CD4-positive, alpha-beta T cell (primary cell): ENCODE results near the gene VLDLR. TPM values are rescaled to one million over a fixed set of nuclear protein-coding genes. Genes with fewer than 3 reads are reported as not detected.

Experiments
- ATAC-seq: fragments of 200-7000 bp; cut with Tn5 transposase; one replicate; pipeline ENCODE4 v1.10.0; 2022; ENCODE audit warnings: mild to moderate bottlenecking; ENCODE audit not compliant: poor library complexity
- CTCF ChIA-PET: fragments of 350-600 bp; sonication (Branson Sonifier 250); formaldehyde crosslinking; loops from one replicate; lab custom pipeline; 2021; ENCODE audit warnings: antibody characterized with exemption, inconsistent platforms; lab: Charles Lee
- POLR2A ChIA-PET: fragments of 350-600 bp; sonication (Branson Sonifier 250); formaldehyde crosslinking; loops from one replicate; lab custom pipeline; 2021; ENCODE audit warnings: antibody characterized with exemption, inconsistent platforms; lab: Charles Lee
- DNase-seq, 14 experiments: peaks; one replicate each; pipeline ENCODE4 v3.0.0-alpha.2; 2013 to 2020; ENCODE audit warnings: mixed read lengths in 2 of 14
- H3K27ac ChIP-seq, 2 donors: one replicate each; pipeline versions ENCODE4 v1.5.1 to v1.7.0; 2013; ENCODE audit warnings: low read length in 2 of 2, low read depth in 1 of 2, mild to moderate bottlenecking in 1 of 2
- H3K27me3 ChIP-seq, 2 experiments: 1 replicate in 1 of 2; 2 replicates in 1 of 2; pipeline versions ENCODE4 v1.6.1 to v1.7.0; 2013; ENCODE audit warnings: low read length in 2 of 2, control low read depth in 1 of 2, mild to moderate bottlenecking in 1 of 2, moderate library complexity in 1 of 2; ENCODE audit not compliant: insufficient read depth in 2 of 2, control insufficient read depth in 1 of 2
- H3K36me3 ChIP-seq: one replicate; pipeline ENCODE4 v1.6.1; 2013; ENCODE audit warnings: low read length, control low read depth; ENCODE audit not compliant: insufficient read depth
- H3K4me1 ChIP-seq: one replicate; pipeline ENCODE4 v1.6.1; 2013; ENCODE audit warnings: low read length, control low read depth; ENCODE audit not compliant: insufficient read depth
- H3K4me3 ChIP-seq: one replicate; pipeline ENCODE4 v1.5.1; 2013; ENCODE audit warnings: mild to moderate bottlenecking, low read length, moderate library complexity
- H3K9me3 ChIP-seq, 2 experiments: 1 replicate in 1 of 2; 2 replicates in 1 of 2; pipeline versions ENCODE4 v1.6.1 to v1.7.0; 2013; ENCODE audit warnings: low read length in 2 of 2, mild to moderate bottlenecking in 2 of 2, control low read depth in 1 of 2, moderate library complexity in 1 of 2; ENCODE audit not compliant: control insufficient read depth in 1 of 2, insufficient read depth in 1 of 2
- H3K27ac Mint-ChIP-seq: one replicate; pipeline ENCODE4 v1.8.0; 2020; ENCODE audit warnings: mixed read lengths
- H3K27me3 Mint-ChIP-seq: one replicate; pipeline ENCODE4 v1.8.0; 2021; ENCODE audit warnings: mixed read lengths
- H3K36me3 Mint-ChIP-seq: one replicate; pipeline ENCODE4 v1.8.0; 2021; ENCODE audit warnings: low read depth, mixed read lengths
- H3K4me1 Mint-ChIP-seq: one replicate; pipeline ENCODE4 v1.8.0; 2021; ENCODE audit warnings: low read depth, mixed read lengths
- H3K4me3 Mint-ChIP-seq: one replicate; pipeline ENCODE4 v1.8.0; 2020; ENCODE audit warnings: mild to moderate bottlenecking, mixed read lengths
- H3K9me3 Mint-ChIP-seq: one replicate; pipeline ENCODE4 v1.8.0; 2020; ENCODE audit warnings: mixed read lengths
- intact Hi-C, 2 experiments: fragments of 100-400 bp; cut with DNase I in 1 of 2; cut with micrococcal nuclease in 1 of 2; formaldehyde crosslinking; loops; one replicate each; pipeline versions ENCODE4 v1.15.1 to v1.9.0; 2023 to 2025; cut with DNase I, micrococcal nuclease
- total RNA-seq, 174 experiments: library from RNA in 2 of 174; stranded (reverse) in 2 of 174; gene quantifications; one replicate each; pipeline ENCODE4 v1.2.3 and lab custom pipeline; 2021 to 2026
- TF ChIP-seq, protein P1 (sequence below): fragments of 200-600 bp; IDR thresholded peaks from one replicate; pipeline ENCODE4 v1.8.0; 2022; ENCODE audit warnings: antibody characterized with exemption, mild to moderate bottlenecking

The VLDLR gene
- total RNA-seq, 2 experiments from 2014 or later: 0.08 TPM; not detected in 1

- H3K9me3 Mint-ChIP-seq: no peaks in the 10 kb centered on the region
Observed at GRCh38 chr9:2615497-2615896, 6.1 kb upstream of the VLDLR start.

DNA sequence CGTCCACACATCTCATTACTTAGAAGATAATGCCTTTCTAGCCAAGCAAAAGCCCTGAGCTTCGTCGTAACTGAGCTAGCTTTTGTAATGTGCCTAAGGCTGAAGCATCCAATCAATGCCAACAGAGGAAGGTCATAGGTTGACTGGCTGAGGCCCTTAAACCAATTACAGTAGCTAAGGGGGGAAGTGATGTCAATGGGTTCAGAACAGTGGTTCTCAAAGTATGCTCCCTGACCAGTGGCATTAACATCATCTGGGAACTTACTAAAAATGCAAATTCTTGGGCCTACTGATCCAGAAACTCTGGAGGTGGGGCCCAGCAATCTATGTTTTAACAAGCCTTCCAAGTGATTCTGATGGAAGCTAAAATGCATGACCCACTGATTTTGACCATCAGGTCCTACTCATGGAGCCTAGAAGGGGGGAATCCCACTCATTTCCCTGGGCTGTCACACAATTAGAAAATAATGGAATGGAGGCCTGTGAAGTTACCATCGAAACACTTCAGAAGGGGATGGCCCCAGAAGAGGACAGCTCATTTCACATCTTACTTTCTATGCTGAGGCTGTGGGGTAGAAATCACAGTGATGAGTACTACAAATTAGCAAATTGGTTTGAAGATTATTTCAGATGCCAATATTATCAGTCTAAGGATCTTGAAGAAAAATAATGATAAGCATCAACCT is 4.8 kb upstream of the VLDLR start:
- ChIA-PET POLR2A (no interaction called here), CTCF (no interaction called here)
- TF ChIP-seq, protein P1, sequence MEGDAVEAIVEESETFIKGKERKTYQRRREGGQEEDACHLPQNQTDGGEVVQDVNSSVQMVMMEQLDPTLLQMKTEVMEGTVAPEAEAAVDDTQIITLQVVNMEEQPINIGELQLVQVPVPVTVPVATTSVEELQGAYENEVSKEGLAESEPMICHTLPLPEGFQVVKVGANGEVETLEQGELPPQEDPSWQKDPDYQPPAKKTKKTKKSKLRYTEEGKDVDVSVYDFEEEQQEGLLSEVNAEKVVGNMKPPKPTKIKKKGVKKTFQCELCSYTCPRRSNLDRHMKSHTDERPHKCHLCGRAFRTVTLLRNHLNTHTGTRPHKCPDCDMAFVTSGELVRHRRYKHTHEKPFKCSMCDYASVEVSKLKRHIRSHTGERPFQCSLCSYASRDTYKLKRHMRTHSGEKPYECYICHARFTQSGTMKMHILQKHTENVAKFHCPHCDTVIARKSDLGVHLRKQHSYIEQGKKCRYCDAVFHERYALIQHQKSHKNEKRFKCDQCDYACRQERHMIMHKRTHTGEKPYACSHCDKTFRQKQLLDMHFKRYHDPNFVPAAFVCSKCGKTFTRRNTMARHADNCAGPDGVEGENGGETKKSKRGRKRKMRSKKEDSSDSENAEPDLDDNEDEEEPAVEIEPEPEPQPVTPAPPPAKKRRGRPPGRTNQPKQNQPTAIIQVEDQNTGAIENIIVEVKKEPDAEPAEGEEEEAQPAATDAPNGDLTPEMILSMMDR: no peak
- H3K4me1 Mint-ChIP-seq: peaks cover 7% of the 10 kb centered on the region
- ATAC-seq: no peak
- H3K36me3 Mint-ChIP-seq: no peaks in the 10 kb centered on the region
- no peak overlapping the region for H3K4me3 ChIP-seq
- peaks cover 0 to 4% of the 10 kb centered on the region in 2 experiments for H3K9me3 ChIP-seq
- peaks cover 6 to 13% of the 10 kb centered on the region in 2 experiments for H3K27me3 ChIP-seq
- intact Hi-C loops: no loop called here
- H3K36me3 ChIP-seq: no peaks in the 10 kb centered on the region
- no peaks in the 10 kb centered on the region for H3K9me3 Mint-ChIP-seq
- no peak overlapping the region for H3K27ac ChIP-seq
- peaks cover 6% of the 10 kb centered on the region for H3K4me1 ChIP-seq
- H3K27me3 Mint-ChIP-seq: peaks cover 61% of the 10 kb centered on the region
- no peak overlapping the region for H3K4me3 Mint-ChIP-seq
- no peak for DNase-seq
- no peak overlapping the region for H3K27ac Mint-ChIP-seq

More at GRCh38 chr9:2615497-2615896, 6.1 kb upstream of the VLDLR start:
- Mint-ChIP-seq H3K27ac (no peak overlapping the region), H3K4me1 (no peaks in the 10 kb centered on the region), H3K27me3 (peaks cover 53% of the 10 kb centered on the region), H3K4me3 (no peak overlapping the region), H3K36me3 (no peaks in the 10 kb centered on the region)
- Histone ChIP-seq H3K4me1 (no peaks in the 10 kb centered on the region), H3K27me3 (peaks cover 0 to 8% of the 10 kb centered on the region in 2 experiments), H3K36me3 (no peaks in the 10 kb centered on the region), H3K9me3 (no peaks in the 10 kb centered on the region), H3K27ac (no peak overlapping the region), H3K4me3 (no peak overlapping the region)
- intact Hi-C loops: no loop called here
- TF ChIP-seq, protein P1: no peak
- ChIA-PET CTCF (no interaction called here), POLR2A (no interaction called here)
- DNase-seq (no peak), ATAC-seq (no peak)

DNA sequence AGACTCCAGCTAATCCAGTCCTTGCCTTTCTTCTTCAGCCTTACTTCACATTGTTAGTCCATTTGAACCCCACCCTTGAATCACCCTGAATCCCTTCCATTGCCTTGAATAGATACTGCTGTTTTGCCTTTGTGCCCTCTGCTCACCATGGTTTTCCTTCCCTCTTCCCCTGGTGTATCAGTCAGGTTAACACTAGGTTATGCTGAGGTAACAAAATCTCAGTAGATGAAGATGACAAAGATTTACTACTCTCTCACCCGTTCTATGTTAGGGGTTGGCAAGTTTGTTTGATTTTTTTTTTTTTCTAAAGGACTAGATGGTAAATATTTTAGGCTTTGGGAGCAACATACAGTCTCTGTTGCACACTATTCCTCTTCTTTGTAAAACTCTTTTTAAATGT is 3.3 kb upstream of the VLDLR start:
- Histone ChIP-seq H3K27ac (no peak overlapping the region), H3K4me1 (peaks cover 16% of the 10 kb centered on the region), H3K4me3 (no peak overlapping the region), H3K9me3 (peaks cover 0 to 10% of the 10 kb centered on the region in 2 experiments), H3K27me3 (peaks cover 15 to 25% of the 10 kb centered on the region in 2 experiments), H3K36me3 (no peaks in the 10 kb centered on the region)
- Mint-ChIP-seq H3K27ac (no peak overlapping the region), H3K27me3 (peaks cover 58% of the 10 kb centered on the region), H3K4me1 (peaks cover 7% of the 10 kb centered on the region), H3K9me3 (no peaks in the 10 kb centered on the region), H3K36me3 (no peaks in the 10 kb centered on the region), H3K4me3 (no peak overlapping the region)
- CTCF ChIA-PET: no interaction called here
- ATAC-seq (no peak), DNase-seq (no peak)
- POLR2A ChIA-PET: no interaction called here
- TF ChIP-seq, protein P1: no peak
- intact Hi-C loops: no loop called here
